DMS114 treated with DMSO at 0.1 percent for 48 hours (cell line): Measurements from ENCODE around the gene UHRF2.

Experiments used
- DNase-seq: peaks from one replicate; lab custom pipeline; 2025; ENCODE audit not compliant: unreplicated experiment; lab: John Stamatoyannopoulos, UW

Gene UHRF2

GRCh38 chr9:6553866-6554265 lies 140.9 kb downstream of the UHRF2 start:
- DNase-seq = no peak
